Loucy (cell line): Measurements from ENCODE around the gene NAIF1.
"Not testable (repeated sequence)": the region's sequence is repeated elsewhere in the genome, so short reads cannot be mapped to it uniquely, and the experiment has no call there.

Experiments used
- H2AFZ ChIP-seq: fragments of 200-600 bp; sonication (generic); 2 replicates; pipeline ENCODE4 v1.6.0; 2016; ENCODE audit warnings: antibody characterized with exemption, mild to moderate bottlenecking, low read length, moderate library complexity
- H3F3A ChIP-seq: fragments of 200-600 bp; 2 replicates; pipeline ENCODE4 v1.6.0; 2016; ENCODE audit warnings: antibody characterized with exemption, low read depth, mild to moderate bottlenecking
- H3K27me3 ChIP-seq: fragments of 200-600 bp; sonication (generic); 2 replicates; pipeline ENCODE4 v1.6.1; 2014; ENCODE audit warnings: low read length, mild to moderate bottlenecking; ENCODE audit not compliant: insufficient read depth, poor library complexity, severe bottlenecking
- H3K36me3 ChIP-seq: fragments of 200-600 bp; sonication (generic); 2 replicates; pipeline ENCODE4 v1.6.1; 2016; ENCODE audit warnings: low read length; ENCODE audit not compliant: insufficient read depth
- H3K4me1 ChIP-seq: fragments of 200-600 bp; sonication (generic); 2 replicates; pipeline ENCODE4 v1.5.1; 2014; ENCODE audit warnings: low read length, mild to moderate bottlenecking; ENCODE audit not compliant: insufficient read depth, poor library complexity, severe bottlenecking
- H3K4me2 ChIP-seq: fragments of 200-600 bp; sonication (generic); 2 replicates; pipeline ENCODE4 v1.6.0; 2014; ENCODE audit warnings: antibody characterized with exemption, low read length, low read depth, mild to moderate bottlenecking; ENCODE audit not compliant: poor library complexity, severe bottlenecking
- H3K4me3 ChIP-seq: fragments of 200-600 bp; sonication (generic); 2 replicates; pipeline ENCODE4 v1.5.1; 2014; ENCODE audit warnings: low read length, mild to moderate bottlenecking, mixed read lengths; ENCODE audit not compliant: poor library complexity, severe bottlenecking
- H3K79me2 ChIP-seq: fragments of 200-600 bp; sonication (generic); 2 replicates; pipeline ENCODE4 v1.6.1; 2014; ENCODE audit warnings: low read length; ENCODE audit not compliant: insufficient read depth
- H3K9ac ChIP-seq: fragments of 200-600 bp; sonication (generic); 2 replicates; pipeline ENCODE4 v1.6.0; 2014; ENCODE audit warnings: mild to moderate bottlenecking, low read depth, low read length, moderate library complexity; ENCODE audit not compliant: poor library complexity, severe bottlenecking
- H3K9me2 ChIP-seq: fragments of 200-600 bp; sonication (generic); replicated peaks from 2 replicates; pipeline ENCODE4 v1.6.1; 2016; ENCODE audit warnings: low read depth, low read length, mixed read lengths
- H3K9me3 ChIP-seq: fragments of 200-600 bp; sonication (generic); 2 replicates; pipeline ENCODE4 v1.6.1; 2014; ENCODE audit warnings: mild to moderate bottlenecking, antibody characterized with exemption, low read length, low read depth; ENCODE audit not compliant: insufficient read depth
- H4K20me1 ChIP-seq: fragments of 200-600 bp; sonication (generic); 2 replicates; pipeline ENCODE4 v1.6.0; 2014; ENCODE audit warnings: antibody characterized with exemption, low read length, mild to moderate bottlenecking; ENCODE audit not compliant: insufficient read depth, poor library complexity, severe bottlenecking
- EZH2phosphoT487 ChIP-seq: fragments of 200-600 bp; IDR thresholded peaks from 2 replicates; pipeline ENCODE4 v1.6.1; 2018; ENCODE audit warnings: antibody characterized with exemption, mild to moderate bottlenecking, moderate library complexity, borderline replicate concordance
- TF ChIP-seq, protein P1 (sequence below): fragments of 200-600 bp; sonication (generic); conservative IDR thresholded peaks from 2 replicates; pipeline ENCODE4 v1.5.1; 2014; ENCODE audit warnings: mild to moderate bottlenecking, antibody characterized with exemption, low read length

Gene NAIF1

DNA sequence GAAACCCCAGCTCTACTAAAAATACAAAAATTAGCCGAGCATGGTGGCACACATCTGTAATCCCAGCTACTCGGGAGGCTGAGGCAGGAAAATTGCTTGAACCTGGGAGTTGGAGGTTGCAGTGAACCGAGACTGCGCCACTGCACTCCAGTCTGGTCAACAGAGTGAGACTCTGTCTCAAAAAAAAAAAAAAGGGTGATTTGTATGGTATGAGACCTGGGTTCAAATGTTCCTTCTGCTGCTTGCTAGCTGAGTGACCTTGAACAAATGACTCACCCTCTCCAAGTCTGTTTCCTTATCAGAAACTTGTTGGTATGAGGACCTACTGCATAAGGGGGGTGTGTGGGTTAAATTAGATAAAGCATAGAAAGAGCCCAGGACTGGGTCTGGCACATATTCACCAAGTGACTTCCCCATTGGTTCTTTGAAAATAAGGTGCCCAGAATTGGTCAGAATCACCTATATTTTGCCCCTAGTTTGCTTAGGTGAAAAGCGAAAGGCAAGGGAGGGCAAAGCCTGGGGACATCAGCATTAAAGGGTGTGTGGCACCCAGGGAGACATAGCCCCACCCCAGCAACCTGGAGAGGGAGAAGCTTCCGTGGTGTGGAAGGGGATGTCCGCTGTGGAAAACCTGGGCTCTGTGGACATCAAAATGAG lies 10.9 kb upstream of the NAIF1 start:
- H3K4me1 ChIP-seq, result peaks cover 22% of the 10 kb centered on the region
- H4K20me1 ChIP-seq, result peaks cover 10% of the 10 kb centered on the region
- TF ChIP-seq EZH2phosphoT487, result no peak
- TF ChIP-seq, protein P1, sequence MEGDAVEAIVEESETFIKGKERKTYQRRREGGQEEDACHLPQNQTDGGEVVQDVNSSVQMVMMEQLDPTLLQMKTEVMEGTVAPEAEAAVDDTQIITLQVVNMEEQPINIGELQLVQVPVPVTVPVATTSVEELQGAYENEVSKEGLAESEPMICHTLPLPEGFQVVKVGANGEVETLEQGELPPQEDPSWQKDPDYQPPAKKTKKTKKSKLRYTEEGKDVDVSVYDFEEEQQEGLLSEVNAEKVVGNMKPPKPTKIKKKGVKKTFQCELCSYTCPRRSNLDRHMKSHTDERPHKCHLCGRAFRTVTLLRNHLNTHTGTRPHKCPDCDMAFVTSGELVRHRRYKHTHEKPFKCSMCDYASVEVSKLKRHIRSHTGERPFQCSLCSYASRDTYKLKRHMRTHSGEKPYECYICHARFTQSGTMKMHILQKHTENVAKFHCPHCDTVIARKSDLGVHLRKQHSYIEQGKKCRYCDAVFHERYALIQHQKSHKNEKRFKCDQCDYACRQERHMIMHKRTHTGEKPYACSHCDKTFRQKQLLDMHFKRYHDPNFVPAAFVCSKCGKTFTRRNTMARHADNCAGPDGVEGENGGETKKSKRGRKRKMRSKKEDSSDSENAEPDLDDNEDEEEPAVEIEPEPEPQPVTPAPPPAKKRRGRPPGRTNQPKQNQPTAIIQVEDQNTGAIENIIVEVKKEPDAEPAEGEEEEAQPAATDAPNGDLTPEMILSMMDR, result no peak
- H3K9me2 ChIP-seq, result no peaks in the 10 kb centered on the region
- H3K36me3 ChIP-seq, result peaks cover 20% of the 10 kb centered on the region; the same call in 1 of the 2 replicates
- peaks cover under 1% of the 10 kb centered on the region; the same call in 1 of the 2 replicates for H3F3A ChIP-seq
- H3K4me3 ChIP-seq, result no peak overlapping the region
- no peak overlapping the region for H2AFZ ChIP-seq
- H3K79me2 ChIP-seq, result peaks cover 88% of the 10 kb centered on the region
- peak overlapping the region; percentile 12 for H3K4me2 ChIP-seq
- H3K9me3 ChIP-seq, result no peaks in the 10 kb centered on the region
- no peak overlapping the region for H3K9ac ChIP-seq
- no peaks in the 10 kb centered on the region for H3K27me3 ChIP-seq

DNA sequence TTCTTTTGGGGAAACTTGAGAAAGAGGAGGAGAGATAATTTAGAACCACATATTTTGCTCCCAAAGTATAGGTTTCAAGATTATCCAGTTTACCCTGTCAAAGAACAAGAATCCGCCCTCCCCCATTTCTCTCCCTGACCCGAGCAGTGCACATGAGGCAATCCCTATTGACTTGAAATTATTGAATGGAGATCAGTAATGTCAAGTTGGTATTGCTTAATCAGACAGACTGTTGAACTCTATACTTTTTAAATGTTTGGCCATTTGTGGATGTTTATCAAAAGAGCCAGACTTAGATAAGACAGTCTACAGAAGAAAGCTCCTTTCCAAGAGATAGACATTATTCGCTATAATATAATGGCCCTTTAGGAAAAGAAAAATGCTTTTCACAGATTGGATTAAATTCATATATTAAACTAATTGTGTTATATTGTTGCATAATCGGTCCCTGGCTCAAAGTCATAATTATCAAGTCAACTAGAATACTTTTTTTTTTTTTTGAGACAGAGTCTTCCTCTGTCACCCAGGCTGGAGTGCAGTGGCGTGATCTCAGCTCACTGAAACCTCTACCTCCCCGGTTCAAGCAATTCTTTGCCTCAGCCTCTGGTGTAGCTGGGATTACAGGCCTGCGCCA lies 6.2 kb upstream of the NAIF1 start:
- H3K4me1 ChIP-seq, result peaks cover 36% of the 10 kb centered on the region
- no peaks in the 10 kb centered on the region for H3K9me3 ChIP-seq
- H3K9ac ChIP-seq, result peak overlapping the region; percentile 80
- no peak for TF ChIP-seq EZH2phosphoT487
- TF ChIP-seq, protein P1, result no peak
- H3K4me3 ChIP-seq, result peak overlapping the region; percentile 77
- no peak overlapping the region for H2AFZ ChIP-seq
- peaks cover 2% of the 10 kb centered on the region; the same call in 1 of the 2 replicates for H3K36me3 ChIP-seq
- H4K20me1 ChIP-seq, result peaks cover 11% of the 10 kb centered on the region
- no peaks in the 10 kb centered on the region for H3K9me2 ChIP-seq
- H3K27me3 ChIP-seq, result no peaks in the 10 kb centered on the region
- peaks cover 9% of the 10 kb centered on the region; the same call in 1 of the 2 replicates for H3F3A ChIP-seq
- peak overlapping the region; percentile 90 for H3K4me2 ChIP-seq
- peaks cover 96% of the 10 kb centered on the region for H3K79me2 ChIP-seq

DNA sequence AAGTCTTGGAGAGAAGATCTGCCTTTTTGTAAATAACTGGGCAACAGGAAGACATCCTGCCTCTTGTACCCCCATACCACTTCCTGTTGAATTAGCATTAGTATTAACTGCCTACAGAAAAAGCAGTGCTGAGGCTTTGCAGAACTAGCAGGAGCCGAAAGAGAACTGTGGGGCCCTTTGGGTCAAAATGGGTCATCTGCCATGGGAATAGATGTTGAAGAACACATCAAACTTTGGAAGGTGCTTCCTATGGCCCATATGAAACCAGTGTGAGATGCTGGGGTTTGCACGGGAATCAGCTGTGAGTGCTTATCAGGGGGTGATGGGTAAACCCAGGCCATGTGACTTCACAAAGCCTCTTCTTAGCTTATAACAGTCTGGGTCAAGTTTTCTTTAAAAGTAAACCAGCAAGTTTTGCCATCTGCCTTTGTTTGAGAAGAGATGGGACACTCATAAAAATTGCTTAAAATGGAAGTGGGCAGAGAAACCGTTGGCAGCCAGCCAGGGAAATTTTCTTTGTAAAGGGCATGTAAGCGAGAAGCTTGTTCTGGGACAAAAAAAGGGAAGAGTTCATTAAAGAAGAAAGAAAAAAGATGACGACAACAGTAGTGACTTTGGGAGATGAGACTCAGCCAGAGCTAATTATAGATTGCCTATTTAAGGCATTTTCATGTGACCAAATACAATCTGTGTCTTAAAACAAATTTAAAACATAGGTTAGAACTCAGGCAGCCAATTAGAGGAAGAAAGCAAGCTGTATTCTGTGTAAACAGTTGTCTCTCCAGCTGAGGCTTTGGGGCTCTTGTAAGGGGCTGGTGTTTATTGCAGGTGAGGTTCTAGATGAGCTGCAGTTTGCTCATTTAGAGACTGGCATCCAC lies 5.3 kb upstream of the NAIF1 start:
- no peaks in the 10 kb centered on the region for H3K9me3 ChIP-seq
- H3K4me1 ChIP-seq, result peaks cover 31% of the 10 kb centered on the region
- peaks cover 89% of the 10 kb centered on the region for H3K79me2 ChIP-seq
- H3K4me2 ChIP-seq, result peak overlapping the region; percentile 90
- peaks cover 2% of the 10 kb centered on the region; the same call in 1 of the 2 replicates for H3K36me3 ChIP-seq
- TF ChIP-seq, protein P1, result no peak
- no peak for TF ChIP-seq EZH2phosphoT487
- H3F3A ChIP-seq, result peaks cover 9% of the 10 kb centered on the region; the same call in 1 of the 2 replicates
- no peaks in the 10 kb centered on the region for H3K27me3 ChIP-seq
- H3K9me2 ChIP-seq, result no peaks in the 10 kb centered on the region
- H3K4me3 ChIP-seq, result peak overlapping the region; percentile 77
- H3K9ac ChIP-seq, result peak overlapping the region; percentile 80
- H2AFZ ChIP-seq, result 0 out of 2 replicates have a peak overlapping the region, but pooled peaks have one; percentile 3
- H4K20me1 ChIP-seq, result peaks cover 13% of the 10 kb centered on the region

DNA sequence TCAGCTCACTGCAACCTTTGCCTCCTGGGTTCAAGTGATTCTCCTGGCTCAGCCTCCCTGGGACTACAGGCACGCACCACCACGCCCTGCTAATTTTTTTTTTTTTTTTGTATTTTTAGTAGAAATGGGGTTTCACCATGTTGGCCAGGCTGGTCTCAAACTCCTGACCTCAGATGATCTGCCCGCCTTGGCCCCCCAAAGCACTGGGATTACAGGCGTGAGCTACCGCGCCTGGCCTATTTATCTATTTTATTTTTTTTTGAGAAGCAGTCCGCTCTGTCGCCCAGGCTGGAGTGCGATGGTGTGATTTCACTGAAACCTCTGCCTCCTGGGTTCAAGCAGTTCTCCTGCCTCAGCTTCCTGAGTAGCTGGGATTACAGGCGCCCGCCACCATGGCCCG lies 4.4 kb upstream of the NAIF1 start:
- Histone ChIP-seq H3K9ac (peak overlapping the region; percentile 80), H3K4me1 (peaks cover 36% of the 10 kb centered on the region), H3K4me2 (peak overlapping the region; percentile 90), H4K20me1 (peaks cover 13% of the 10 kb centered on the region), H3K79me2 (peaks cover 85% of the 10 kb centered on the region), H3K4me3 (peak overlapping the region; percentile 77)
- H2AFZ ChIP-seq, H3K27me3 ChIP-seq, H3K9me3 ChIP-seq, H3K9me2 ChIP-seq, H3F3A ChIP-seq, H3K36me3 ChIP-seq: not testable (repeated sequence)
